Non-pigmented ciliary epithelial cell (primary cell): ENCODE measurements around the gene SF3B1.
"Not testable (repeated sequence)": the region's sequence is repeated elsewhere in the genome, so short reads cannot be mapped to it uniquely, and the experiment has no call there.

Source experiments
- DNase-seq: peaks from one replicate; pipeline ENCODE4 v3.0.0-alpha.2; 2010; ENCODE audit warnings: low read depth

The SF3B1 gene

DNA sequence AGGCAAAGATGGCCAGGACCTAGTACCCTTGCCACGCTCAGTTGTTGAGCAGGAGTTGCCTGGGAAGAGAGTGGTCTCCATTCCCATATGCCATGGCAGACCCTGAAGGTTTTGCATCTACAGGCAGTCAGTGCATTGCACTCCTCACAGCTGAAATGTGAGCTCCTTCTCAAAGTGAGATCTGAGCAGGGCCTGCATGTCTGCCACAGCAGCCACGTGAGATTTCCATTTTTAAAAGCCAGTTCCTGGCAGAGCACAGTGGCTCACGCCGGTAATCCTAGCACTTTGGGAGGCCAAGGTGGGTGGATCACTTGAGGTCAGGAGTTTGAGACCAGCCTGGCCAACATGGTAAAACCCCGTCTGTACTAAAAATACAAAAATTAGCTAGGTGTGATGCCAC lies 90.9 kb downstream of the SF3B1 start:
- not testable (repeated sequence) for DNase-seq

DNA sequence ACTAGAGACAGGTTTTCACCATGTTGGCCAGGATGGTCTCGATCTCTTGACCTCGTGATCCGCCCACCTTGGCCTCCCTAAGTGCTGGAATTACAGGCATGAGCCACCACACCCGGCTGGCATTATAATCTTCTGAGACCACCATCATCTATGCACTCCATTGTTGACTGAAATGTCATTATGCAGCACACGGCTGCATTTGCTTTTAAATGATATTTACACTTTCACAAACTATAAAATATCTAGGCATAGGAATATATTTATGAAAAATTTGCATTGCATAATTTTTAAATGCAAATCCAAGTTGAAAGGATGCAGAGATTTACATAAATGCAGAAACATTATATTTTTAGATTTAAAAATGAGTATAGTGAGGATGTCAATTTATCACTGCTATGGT lies 94.2 kb downstream of the SF3B1 start:
- no peak for DNase-seq
